Activated CD8-positive, alpha-beta T cell treated with anti-CD3 and anti-CD28 coated beads for 36 hours (primary cell): ENCODE measurements around the gene LMX1B. TPM values are rescaled to one million over a fixed set of nuclear protein-coding genes. Genes with fewer than 3 reads are reported as not detected.

Experiments used
- ATAC-seq: fragments of 200-7000 bp; cut with Tn5 transposase; one replicate; pipeline ENCODE4 v1.10.0; 2021; ENCODE audit warnings: mild to moderate bottlenecking, moderate library complexity
- CTCF ChIA-PET: fragments of 350-600 bp; sonication (Branson Sonifier 250); formaldehyde crosslinking; loops from one replicate; lab custom pipeline; 2021; ENCODE audit warnings: antibody characterized with exemption; lab: Charles Lee
- POLR2A ChIA-PET: fragments of 350-600 bp; sonication (Branson Sonifier 250); formaldehyde crosslinking; loops from one replicate; lab custom pipeline; 2021; ENCODE audit warnings: antibody characterized with exemption; lab: Charles Lee
- DNase-seq: peaks from one replicate; pipeline ENCODE4 v3.0.0-alpha.2; 2020
- H3K27ac Mint-ChIP-seq: one replicate; pipeline ENCODE4 v1.8.0; 2021; ENCODE audit warnings: mild to moderate bottlenecking, mixed read lengths
- H3K27me3 Mint-ChIP-seq: one replicate; pipeline ENCODE4 v1.8.0; 2021; ENCODE audit warnings: mixed read lengths
- H3K36me3 Mint-ChIP-seq: one replicate; pipeline ENCODE4 v1.8.0; 2021; ENCODE audit warnings: low read depth, mixed read lengths
- H3K4me1 Mint-ChIP-seq: one replicate; pipeline ENCODE4 v1.8.0; 2021; ENCODE audit warnings: low read depth, mixed read lengths
- H3K4me3 Mint-ChIP-seq: one replicate; pipeline ENCODE4 v1.8.0; 2021; ENCODE audit warnings: mild to moderate bottlenecking, moderate library complexity, mixed read lengths
- H3K9me3 Mint-ChIP-seq: one replicate; pipeline ENCODE4 v1.8.0; 2021; ENCODE audit warnings: mixed read lengths
- intact Hi-C: fragments of 100-400 bp; cut with micrococcal nuclease; formaldehyde crosslinking; loops from one replicate; pipeline ENCODE4 v1.10.0; 2022
- total RNA-seq, 2 experiments: library from RNA; stranded (reverse); gene quantifications; one replicate each; pipeline ENCODE4 v1.2.3, GENCODE V29; 2021
- TF ChIP-seq, protein P1 (sequence below): fragments of 200-600 bp; IDR thresholded peaks from one replicate; pipeline ENCODE4 v1.8.0; 2022; ENCODE audit warnings: antibody characterized with exemption, mild to moderate bottlenecking

The LMX1B gene
- total RNA-seq, 2 experiments from 2014 or later, result not detected

DNA sequence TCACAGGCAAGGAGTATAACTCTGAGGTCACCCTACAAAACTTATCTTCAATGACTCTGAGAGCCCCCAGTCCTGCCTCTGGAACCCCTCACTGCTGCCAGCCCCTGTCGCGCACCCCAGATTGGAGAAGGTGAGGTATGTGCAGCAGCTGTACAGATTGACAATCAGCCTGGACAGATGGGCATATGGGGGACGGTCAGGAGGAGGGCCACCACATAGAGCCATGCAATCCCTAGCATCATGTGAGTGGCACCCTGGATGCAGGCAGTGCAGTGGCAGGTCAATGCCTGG lies 90.1 kb downstream of the LMX1B start:
- POLR2A ChIA-PET, result interaction anchor here (1.5 kb wide), 1 partner anchor 19 kb away, joined by 3 read pairs; no protein-coding TSS in a partner anchor
- CTCF ChIA-PET, result interaction anchor here (0.9 to 10.9 kb wide), 11 partner anchors 16 to 146 kb away, joined by 3 to 456 read pairs (median 25); partner anchors contain the start of gene ZBTB43
- H3K4me3 Mint-ChIP-seq, result no peak overlapping the region
- ATAC-seq (no peak), DNase-seq (no peak)
- intact Hi-C loops, result no loop called here
- peaks cover 14% of the 10 kb centered on the region for H3K4me1 Mint-ChIP-seq
- no peaks in the 10 kb centered on the region for H3K36me3 Mint-ChIP-seq
- TF ChIP-seq, protein P1, sequence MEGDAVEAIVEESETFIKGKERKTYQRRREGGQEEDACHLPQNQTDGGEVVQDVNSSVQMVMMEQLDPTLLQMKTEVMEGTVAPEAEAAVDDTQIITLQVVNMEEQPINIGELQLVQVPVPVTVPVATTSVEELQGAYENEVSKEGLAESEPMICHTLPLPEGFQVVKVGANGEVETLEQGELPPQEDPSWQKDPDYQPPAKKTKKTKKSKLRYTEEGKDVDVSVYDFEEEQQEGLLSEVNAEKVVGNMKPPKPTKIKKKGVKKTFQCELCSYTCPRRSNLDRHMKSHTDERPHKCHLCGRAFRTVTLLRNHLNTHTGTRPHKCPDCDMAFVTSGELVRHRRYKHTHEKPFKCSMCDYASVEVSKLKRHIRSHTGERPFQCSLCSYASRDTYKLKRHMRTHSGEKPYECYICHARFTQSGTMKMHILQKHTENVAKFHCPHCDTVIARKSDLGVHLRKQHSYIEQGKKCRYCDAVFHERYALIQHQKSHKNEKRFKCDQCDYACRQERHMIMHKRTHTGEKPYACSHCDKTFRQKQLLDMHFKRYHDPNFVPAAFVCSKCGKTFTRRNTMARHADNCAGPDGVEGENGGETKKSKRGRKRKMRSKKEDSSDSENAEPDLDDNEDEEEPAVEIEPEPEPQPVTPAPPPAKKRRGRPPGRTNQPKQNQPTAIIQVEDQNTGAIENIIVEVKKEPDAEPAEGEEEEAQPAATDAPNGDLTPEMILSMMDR, result no peak
- H3K27ac Mint-ChIP-seq, result no peak overlapping the region
- peaks cover 19% of the 10 kb centered on the region for H3K27me3 Mint-ChIP-seq
- H3K9me3 Mint-ChIP-seq, result no peaks in the 10 kb centered on the region

DNA sequence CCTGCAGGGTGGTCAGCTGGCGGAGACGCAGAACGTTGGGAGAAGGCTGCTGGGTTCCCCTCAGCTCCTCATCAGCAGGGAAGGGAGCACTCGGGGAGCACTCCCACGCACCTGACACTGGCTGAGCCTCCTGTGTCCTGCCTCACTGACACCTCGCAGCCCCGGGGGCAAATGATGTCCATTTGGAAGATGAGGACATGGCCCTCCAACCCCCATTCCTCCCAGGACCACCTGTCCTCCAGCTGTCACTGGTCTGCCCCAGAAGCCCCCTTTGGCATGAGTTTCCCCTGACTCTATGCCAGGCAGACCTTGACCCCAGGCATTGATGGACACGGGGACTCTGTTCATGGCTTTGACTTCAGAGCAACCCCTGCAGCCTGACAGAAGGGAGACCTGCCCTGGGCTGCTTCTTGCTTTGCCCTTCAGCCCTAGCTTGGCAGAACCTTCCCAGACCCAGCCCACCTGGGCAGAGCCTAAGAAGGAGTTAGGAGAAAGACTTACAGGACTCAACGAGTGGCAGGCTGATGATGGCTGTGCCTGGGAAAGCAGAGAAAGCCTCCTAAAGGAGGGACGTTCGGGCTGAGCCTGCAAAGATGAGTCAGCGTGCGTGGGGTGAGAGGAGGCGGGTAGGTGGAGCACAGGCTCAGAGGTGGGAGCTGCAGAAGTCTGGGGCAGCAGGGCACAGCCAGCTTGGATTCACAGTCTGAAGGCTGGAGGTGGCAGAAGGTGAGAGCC lies 90.6 kb downstream of the LMX1B start:
- TF ChIP-seq, protein P1, result no peak
- Mint-ChIP-seq H3K4me1 (peaks cover 14% of the 10 kb centered on the region), H3K27me3 (peaks cover 19% of the 10 kb centered on the region), H3K36me3 (no peaks in the 10 kb centered on the region), H3K4me3 (no peak overlapping the region), H3K27ac (no peak overlapping the region), H3K9me3 (no peaks in the 10 kb centered on the region)
- ChIA-PET POLR2A (interaction anchor here (0.6 to 1.5 kb wide), 3 partner anchors 19 to 77 kb away, joined by 3 to 4 read pairs (median 3); no protein-coding TSS in a partner anchor), CTCF (interaction anchor here (0.8 to 10.9 kb wide), 15 partner anchors 10 to 146 kb away, joined by 3 to 456 read pairs (median 25); partner anchors contain the start of genes LMX1B and ZBTB43)
- DNase-seq (peak; percentile 69), ATAC-seq (peak; percentile 31)
- intact Hi-C loops, result no loop called here

DNA sequence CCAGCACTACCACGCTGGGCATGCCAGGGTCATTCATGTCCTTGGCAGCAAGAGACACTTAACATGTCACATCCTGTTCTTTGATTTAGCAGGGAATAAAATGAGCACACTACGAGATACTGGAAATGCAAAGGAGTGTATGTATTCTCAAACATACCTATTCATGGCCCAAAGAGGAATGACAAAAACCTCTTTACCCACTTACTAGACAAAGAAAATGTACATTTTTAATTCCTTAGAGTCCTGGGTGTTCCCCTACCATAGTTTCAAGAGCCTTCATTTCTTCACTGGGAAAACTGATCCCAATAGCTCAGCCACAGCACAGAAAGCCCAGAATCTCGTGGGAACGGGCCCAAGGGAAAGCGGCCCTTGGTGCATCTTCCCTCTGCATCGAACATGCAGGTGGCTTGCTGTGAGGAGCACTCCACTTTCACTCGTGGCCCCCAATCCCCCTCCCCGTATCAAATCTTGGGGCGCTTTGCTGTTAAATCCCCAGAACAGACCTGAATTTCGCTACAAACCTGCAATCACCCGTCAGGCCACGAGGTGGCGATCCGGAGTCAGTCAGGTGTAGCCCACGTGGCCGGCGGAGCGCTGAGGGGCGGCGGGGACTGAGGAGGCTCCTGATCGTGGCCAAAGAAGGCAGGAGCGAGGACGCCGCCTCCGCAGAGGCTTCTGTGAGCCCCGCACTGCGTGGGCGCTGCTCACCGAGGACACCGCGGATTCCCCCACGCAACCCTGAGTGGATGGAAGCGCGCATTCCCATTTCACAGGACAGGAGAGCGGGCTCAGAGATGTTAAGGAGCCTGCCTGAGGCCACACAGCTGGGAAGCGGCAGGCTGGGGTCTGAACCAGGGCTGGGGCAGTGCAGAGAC lies 91.4 kb downstream of the LMX1B start:
- ATAC-seq (peak; percentile 85), DNase-seq (peak; percentile 93)
- Mint-ChIP-seq H3K27me3 (peaks cover 17% of the 10 kb centered on the region), H3K4me3 (no peak overlapping the region), H3K27ac (no peak overlapping the region), H3K9me3 (no peaks in the 10 kb centered on the region), H3K36me3 (no peaks in the 10 kb centered on the region), H3K4me1 (peaks cover 14% of the 10 kb centered on the region)
- TF ChIP-seq, protein P1, result peak; percentile 88
- ChIA-PET CTCF (interaction anchor here (0.5 to 10.9 kb wide), 30 partner anchors 8 to 233 kb away, joined by 3 to 456 read pairs (median 8); partner anchors contain the start of genes LMX1B, RALGPS1 and ZBTB43), POLR2A (interaction anchor here (0.6 to 1.5 kb wide), 3 partner anchors 43 to 76 kb away, joined by 3 to 4 read pairs (median 4); no protein-coding TSS in a partner anchor)
- intact Hi-C loops, result loop anchor here (1.0 kb wide), 1 partner anchor 76 kb away; no protein-coding TSS in a partner anchor

DNA sequence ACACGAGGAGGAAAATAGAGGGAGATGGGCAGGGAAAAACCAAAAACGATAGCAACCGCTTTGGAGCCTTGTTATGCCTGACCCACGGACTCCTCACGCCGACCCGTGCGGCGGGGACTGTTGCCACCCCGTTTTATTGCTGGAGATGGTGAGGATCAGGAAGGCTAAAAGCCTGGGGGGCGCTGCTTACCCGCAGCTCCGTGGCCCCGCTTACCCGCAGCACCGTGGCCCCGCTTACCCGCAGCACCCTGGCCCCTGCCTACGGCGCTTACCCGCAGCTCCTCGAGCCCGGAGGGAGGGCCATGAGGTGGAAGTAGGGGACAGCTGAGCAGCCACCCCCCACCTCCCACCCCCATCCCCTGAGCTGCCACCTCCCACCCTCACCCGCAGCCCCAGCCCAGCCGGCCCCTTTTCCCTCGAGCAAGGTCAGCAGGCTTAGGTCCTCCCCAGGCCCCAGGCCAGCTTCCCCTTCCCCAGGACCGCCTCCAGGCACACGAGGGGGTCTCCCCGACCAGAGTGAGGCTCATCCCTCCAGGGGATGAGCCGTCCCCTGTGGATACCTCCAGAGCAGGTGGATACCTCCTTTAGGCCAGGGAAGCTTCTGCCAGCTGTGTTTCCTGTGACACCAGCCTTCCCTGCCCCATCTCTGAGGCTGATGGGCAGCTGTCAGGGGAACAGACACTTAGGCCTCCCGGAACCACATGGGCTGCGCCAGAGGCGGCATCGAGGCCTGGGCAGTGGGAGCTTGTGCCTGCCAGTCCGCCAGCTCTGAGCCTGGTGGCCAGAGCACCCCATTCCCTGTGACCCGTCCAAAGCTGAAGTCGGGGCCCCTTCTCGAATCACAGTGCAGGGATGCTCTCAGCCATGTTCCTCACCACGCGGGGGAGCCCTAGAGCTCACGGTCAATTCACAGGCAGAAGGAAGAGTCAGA lies 92.3 kb downstream of the LMX1B start:
- Mint-ChIP-seq H3K9me3 (no peaks in the 10 kb centered on the region), H3K4me3 (no peak overlapping the region), H3K36me3 (no peaks in the 10 kb centered on the region), H3K27me3 (peaks cover 17% of the 10 kb centered on the region), H3K4me1 (peaks cover 14% of the 10 kb centered on the region), H3K27ac (no peak overlapping the region)
- TF ChIP-seq, protein P1, result peak; percentile 75
- ChIA-PET POLR2A (interaction anchor here (0.5 to 2.1 kb wide), 5 partner anchors 12 to 83 kb away, joined by 3 to 5 read pairs (median 4); no protein-coding TSS in a partner anchor), CTCF (interaction anchor here (0.5 to 10.9 kb wide), 46 partner anchors 9 to 460 kb away, joined by 3 to 456 read pairs (median 4); partner anchors contain the start of genes RALGPS1 and ZBTB43)
- intact Hi-C loops, result loop anchor here (1.0 kb wide), 1 partner anchor 75 kb away; no protein-coding TSS in a partner anchor
- DNase-seq, result peak; percentile 91
- ATAC-seq, result peak; percentile 75
